GM18861 (cell line): Measurements from ENCODE around the gene EGR4.

ENCODE experiments used
- ATAC-seq: cut with Tn5 transposase; IDR thresholded peaks from one replicate; pipeline ENCODE4 v1.9.1; 2021; ENCODE audit not compliant: unreplicated experiment

The EGR4 gene

DNA sequence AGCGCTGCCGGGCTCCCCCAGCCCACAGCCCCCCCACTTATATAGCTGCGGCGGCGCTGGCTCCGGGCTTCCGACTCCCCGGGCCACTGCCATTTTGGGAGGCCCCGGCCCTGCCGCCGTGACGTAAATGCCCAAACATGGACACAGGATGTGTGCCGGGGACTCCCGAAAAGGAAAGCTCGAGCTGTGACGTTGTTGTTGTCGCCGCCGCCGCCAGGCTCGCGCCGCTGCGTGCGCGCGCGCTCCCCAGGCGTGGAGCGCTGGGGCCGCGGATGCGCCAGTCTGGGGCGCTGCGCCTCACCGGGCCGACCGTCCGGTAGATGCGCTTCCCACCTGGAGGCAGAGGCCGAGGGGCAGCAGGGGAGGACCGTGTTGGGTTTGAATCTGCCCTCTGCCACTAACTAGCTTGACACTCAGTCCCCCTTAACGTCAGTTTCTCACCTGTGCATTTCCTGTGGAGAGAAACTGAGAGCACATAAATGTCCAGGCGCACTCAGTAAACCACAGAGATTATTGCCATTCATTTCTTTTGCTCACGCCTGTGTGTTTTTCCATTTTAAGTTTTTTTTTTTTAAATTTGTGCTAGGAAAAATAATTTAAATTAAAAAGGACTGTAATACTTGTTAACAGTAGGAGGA is at the start of gene EGR4:
TSS of gene EGR4 (minus strand) at position 15 of the 638 bp plus-strand sequence. CDS start 231 bp downstream, outside the sequence.
- ATAC-seq, result peak; percentile 86

GRCh38 chr2:73341039-73341438 is 47.7 kb upstream of the EGR4 start:
- no peak for ATAC-seq

DNA sequence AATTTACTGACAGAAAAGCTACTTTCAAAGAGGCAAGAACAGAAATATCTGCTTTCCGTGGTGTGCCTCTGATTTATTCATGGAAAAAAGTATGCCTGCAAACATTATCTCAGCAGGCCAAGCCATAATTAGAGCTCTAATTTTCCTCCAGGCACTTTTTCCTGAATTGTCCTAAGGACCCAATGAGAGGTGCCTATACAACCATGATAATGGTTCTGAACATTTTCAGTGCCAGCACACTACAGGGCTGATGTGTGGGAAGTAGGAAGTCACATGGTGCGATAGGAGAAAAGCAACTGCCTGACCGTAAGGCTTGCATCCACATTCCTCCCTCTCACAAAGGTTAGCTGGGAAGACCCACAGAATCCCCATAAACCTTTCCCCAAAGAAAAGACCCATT is 45.9 kb upstream of the EGR4 start:
- ATAC-seq, result no peak

- no peak for ATAC-seq
These were observed 44.5 kb upstream of the EGR4 start for GRCh38 chr2:73337828-73338227.

- ATAC-seq, result no peak
These were observed 41.3 kb upstream of the EGR4 start for GRCh38 chr2:73334620-73335019.

GRCh38 chr2:73334045-73334444 is 40.7 kb upstream of the EGR4 start:
- no peak for ATAC-seq

DNA sequence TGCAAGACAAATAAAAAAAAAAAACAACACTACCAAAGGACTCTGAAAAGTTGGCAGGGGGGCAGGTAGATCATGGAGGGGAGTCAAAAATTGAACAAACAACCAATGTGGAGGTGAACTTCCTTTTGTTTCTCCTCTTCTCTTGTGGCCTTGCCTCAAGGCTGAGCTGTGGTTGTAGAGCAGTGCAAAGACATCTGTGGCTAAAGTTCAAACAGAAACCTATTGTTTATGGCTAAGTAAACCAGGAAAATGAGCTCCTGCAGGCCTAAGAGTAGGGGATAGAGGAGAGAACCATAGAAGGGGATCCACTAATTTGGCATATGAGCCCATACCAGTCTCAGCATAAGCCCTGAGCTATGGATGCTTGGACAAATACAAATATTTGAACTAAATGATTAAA is 40.2 kb upstream of the EGR4 start:
- no peak for ATAC-seq

DNA sequence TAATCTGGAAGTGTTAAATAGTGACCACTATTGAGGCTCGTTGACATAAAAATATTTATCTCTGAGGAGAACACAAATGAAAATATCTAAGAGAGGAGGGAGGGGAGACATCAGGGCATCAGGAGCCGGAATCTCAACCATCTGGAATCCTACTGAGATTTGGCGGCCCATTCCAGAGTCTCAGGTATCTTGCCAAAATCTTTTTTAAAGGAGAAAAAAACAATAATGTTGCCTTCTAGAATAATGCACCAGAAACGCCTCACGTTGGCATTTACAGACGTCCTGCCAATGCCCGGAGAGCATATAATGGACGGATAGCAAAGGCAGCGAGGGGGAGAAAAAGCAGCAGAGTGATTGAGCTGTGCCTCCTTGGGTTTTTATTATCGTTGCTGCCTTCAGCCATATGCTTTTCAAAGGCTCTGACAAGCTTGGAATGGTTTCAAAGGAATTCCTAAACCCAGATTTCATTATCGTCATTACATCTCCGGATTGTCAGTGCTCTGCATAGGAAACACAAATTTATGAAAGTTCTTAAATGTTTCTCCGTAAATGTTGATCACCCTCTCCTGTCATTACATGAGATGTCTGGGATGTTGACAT is 30.9 kb upstream of the EGR4 start:
- no peak for ATAC-seq

- no peak for ATAC-seq
These were observed 30.2 kb upstream of the EGR4 start for GRCh38 chr2:73323551-73323950.

DNA sequence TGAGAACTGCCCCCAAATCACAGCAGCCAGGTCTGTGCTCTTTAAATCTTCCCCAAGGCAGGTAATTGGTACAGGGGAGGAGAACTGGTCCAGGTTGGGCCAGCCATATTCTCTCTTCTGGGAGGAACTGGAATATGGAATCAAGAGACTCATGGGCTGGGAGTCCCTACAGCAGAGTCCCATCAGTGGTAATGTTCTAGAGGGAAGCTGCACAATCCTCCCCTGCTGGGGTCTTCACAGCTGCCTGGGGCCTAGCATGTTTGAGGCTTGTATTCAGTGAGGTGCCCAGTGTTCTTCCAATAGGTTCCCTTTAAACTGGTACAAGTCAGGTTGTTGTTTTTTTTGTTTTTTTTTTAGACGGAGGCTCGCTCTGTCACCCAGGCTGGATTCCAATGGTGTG is 21.1 kb upstream of the EGR4 start:
- ATAC-seq, result no peak

DNA sequence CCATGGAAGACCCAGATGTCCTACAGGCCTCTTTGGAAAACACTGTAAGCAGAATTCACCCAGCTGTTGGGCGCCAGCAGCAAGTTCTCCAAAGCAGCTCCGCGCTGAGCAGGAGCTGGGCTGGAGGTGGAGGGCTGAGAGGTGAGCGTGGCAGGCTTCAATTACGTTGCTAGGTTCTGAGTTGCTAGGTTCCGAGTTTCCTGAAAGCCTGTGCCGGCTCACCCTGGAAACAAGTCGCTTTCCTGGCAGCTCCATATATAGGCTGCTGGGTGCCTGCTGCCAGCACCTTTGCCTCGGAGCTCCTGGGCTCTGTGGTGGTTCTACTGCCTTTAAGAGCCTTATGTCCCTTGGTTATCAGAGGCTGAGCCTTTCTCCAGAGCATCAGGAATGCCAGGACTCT is 14.4 kb upstream of the EGR4 start:
- ATAC-seq, result no peak

DNA sequence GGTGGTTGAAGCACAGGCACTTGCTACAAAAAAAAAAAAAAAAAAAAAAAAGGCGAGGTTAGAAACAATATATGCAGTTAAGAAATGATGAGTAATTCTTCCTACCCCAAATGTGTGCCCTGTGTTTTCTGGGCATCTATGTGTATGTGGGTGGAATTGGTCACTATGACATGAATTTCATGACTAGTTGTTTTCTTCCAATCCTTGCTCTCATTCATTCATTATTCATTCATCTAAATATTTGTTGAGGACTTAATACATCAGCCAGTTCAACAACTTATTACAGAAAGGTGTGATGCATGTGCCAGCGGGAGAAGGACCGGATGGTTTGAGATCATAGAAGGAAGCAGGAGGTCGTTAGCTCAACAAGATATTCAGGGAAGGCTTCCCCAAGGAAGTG is 8.3 kb upstream of the EGR4 start:
- no peak for ATAC-seq

GRCh38 chr2:73300926-73301325 is 7.6 kb upstream of the EGR4 start:
- no peak for ATAC-seq

- ATAC-seq, result no peak
These were observed 4.2 kb upstream of the EGR4 start for GRCh38 chr2:73297586-73297985.

DNA sequence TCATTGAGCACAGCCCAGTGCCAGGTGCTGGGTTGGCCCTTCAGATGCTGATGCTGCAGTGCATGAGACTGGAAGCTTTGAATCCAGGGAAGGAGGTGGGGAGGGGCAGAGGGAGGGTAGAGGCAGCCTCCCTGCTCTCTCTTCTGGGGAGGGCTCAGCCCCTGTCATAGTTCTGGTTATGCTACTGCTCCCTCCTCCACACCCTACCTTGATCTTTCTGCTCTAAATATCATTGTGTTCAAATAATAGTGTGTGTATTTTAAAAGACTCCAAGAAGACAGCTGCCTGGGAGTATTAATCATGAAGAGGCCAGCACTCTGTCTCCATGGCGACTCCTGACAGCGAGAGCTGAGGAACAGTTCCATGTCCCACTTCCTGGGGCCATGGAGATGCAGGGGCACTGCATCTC is 3.8 kb upstream of the EGR4 start:
- ATAC-seq, result no peak

- no peak for ATAC-seq
These were observed 2.5 kb upstream of the EGR4 start for GRCh38 chr2:73295751-73296400.

DNA sequence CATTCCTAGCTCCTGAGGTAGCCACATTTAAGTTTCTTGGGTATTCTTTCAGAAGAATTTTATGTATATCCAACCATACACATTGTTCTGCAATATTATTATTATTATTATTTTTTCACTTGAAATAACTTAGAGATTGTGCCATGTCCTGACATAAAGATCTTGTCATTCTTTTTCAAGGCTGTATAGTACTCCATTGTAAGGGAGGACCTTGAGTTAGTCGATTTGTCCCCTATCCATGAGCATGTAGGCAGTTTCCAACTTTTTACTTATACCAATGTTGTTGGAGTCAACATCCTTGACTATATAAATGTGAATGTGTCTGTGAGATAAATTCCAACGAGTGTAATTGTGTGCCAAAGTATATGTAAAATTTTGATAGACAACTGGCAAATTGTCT is 891 bp upstream of the EGR4 start:
- no peak for ATAC-seq

DNA sequence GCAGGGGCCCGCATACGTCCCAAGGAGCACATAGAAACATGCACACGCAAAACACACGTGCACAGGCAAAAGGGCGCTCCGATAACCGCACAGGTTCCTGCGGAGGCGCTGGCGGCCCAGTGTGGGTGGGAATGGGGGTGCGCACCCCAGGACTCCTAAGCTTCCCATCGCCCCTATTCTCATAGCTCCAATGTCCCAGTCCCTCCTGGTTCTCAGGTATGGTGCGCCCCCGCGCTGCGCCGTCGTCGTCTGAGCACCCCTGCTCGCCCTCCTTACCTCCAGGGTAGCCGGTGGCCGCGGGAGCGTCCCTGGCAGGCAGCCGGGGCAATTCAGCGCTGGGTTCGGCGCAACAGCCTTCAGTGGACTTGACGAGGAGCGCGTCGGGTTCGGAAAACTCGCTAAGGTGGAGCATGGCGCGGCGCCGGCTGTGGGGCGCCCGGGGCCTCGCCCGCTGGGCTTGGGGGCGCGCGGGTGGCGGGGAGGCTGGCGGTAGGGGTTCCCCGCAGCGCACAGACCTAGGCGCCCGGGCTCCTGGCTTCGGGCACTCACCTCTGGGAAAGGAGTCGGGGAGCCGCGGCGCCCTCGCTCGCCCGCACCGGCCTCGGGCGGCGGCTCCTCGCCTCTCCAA is 328 bp downstream of the EGR4 start:
- ATAC-seq, result no peak

- ATAC-seq, result no peak
These were observed 937 bp downstream of the EGR4 start for GRCh38 chr2:73292316-73292905.

GRCh38 chr2:73291461-73292315 is 1.7 kb downstream of the EGR4 start:
- no peak for ATAC-seq

GRCh38 chr2:73291093-73291460 is 2.3 kb downstream of the EGR4 start:
- no peak for ATAC-seq
